Kidney epithelial cell (primary cell): ENCODE measurements around the gene ASXL1. TPM values are rescaled to one million over a fixed set of nuclear protein-coding genes. Genes with fewer than 3 reads are reported as not detected.

Source experiments
- DNase-seq: peaks from one replicate; pipeline ENCODE4 v3.0.0-alpha.2; 2010; ENCODE audit warnings: low read depth
- H3K27me3 ChIP-seq: 2 replicates; pipeline ENCODE4 v1.6.0; 2011; ENCODE audit warnings: low read length; ENCODE audit not compliant: control insufficient read depth, insufficient read depth
- H3K36me3 ChIP-seq: 2 replicates; pipeline ENCODE4 v1.5.1; 2011; ENCODE audit warnings: low read length; ENCODE audit not compliant: control insufficient read depth, insufficient read depth
- H3K4me3 ChIP-seq: 2 replicates; pipeline ENCODE4 v1.5.1; 2011; ENCODE audit warnings: low read depth, mild to moderate bottlenecking, control low read depth, low read length
- CTCF ChIP-seq: IDR thresholded peaks from 2 replicates; pipeline ENCODE4 v1.5.1; 2011; ENCODE audit warnings: mild to moderate bottlenecking, moderate library complexity, low read length, control low read depth, inconsistent platforms; ENCODE audit not compliant: insufficient read depth, poor library complexity, severe bottlenecking
- total RNA-seq: library from RNA; depleted of rRNA; stranded (reverse); fragments of >200 nt; gene quantifications from 2 replicates; pipeline ENCODE4 v1.2.3, GENCODE V29; 2015

ASXL1 gene
- total RNA-seq, 1 donor from 2014 or later: 31.6 TPM

- H3K36me3 ChIP-seq: peaks cover 1% of the 10 kb centered on the region
- H3K27me3 ChIP-seq: no peaks in the 10 kb centered on the region
- no peak for TF ChIP-seq CTCF
- no peak overlapping the region for H3K4me3 ChIP-seq
- DNase-seq: no peak
Observed at GRCh38 chr20:32477594-32478512, 119.7 kb downstream of the ASXL1 start.

- no peak for TF ChIP-seq CTCF
- Histone ChIP-seq H3K27me3 (no peaks in the 10 kb centered on the region), H3K4me3 (no peak overlapping the region), H3K36me3 (peaks cover 1% of the 10 kb centered on the region)
- DNase-seq: no peak
Observed at GRCh38 chr20:32478576-32478975, 120.4 kb downstream of the ASXL1 start.

GRCh38 chr20:32479012-32479411, 120.9 kb downstream of the ASXL1 start:
- peaks cover under 1% of the 10 kb centered on the region for H3K36me3 ChIP-seq
- H3K4me3 ChIP-seq: no peak overlapping the region
- no peak for TF ChIP-seq CTCF
- DNase-seq: no peak
- no peaks in the 10 kb centered on the region for H3K27me3 ChIP-seq

- no peak for DNase-seq
- no peak overlapping the region for H3K4me3 ChIP-seq
- no peaks in the 10 kb centered on the region for H3K36me3 ChIP-seq
- H3K27me3 ChIP-seq: no peaks in the 10 kb centered on the region
- TF ChIP-seq CTCF: no peak
Observed at GRCh38 chr20:32479697-32480171, 121.6 kb downstream of the ASXL1 start.

DNA sequence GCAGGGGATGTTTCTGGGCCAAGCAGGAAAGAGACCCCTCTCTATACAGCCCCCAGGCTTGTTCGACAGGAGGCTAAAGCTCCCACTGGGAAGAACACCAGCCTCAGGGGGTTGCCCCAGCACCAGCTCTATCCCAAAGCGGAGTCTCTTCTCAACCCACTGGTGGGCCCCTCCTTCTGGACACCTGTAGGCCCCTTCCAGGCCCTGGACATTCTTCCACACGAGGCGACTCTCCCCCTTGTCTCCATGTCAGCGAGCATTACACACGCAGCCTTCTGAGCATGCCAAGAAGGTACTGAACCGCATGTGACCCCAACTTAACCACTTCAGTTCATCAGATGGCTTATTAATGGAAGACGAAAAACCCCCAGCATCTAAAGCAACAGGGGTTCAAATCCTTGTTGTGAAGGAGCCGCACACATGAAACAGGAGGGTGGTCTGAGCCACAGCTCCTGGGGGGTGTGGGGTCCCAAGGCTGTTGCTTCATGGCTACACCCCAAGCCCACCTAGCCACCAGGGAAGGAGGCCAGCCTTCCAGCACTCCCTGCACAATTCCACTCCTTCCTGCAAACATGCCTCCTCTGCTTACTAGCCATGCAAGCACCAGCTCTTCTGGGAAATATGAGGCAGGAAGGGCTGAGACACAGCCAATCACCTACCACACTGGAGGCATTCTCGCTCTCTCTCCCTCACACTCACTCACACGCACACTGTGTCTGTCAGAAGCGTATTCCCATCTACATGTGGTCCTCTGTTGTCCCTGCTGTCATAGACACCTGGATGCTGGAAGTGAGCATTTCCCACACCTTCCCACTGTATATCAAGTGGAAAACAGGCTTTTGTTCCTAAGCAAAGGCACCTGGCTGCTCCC, 122.5 kb downstream of the ASXL1 start:
- no peaks in the 10 kb centered on the region for H3K36me3 ChIP-seq
- DNase-seq: no peak
- H3K4me3 ChIP-seq: peak overlapping the region; percentile 67
- no peaks in the 10 kb centered on the region for H3K27me3 ChIP-seq
- no peak for TF ChIP-seq CTCF
